DND-41 (cell line): ENCODE measurements around the gene NLRP3.

Experiments used
- EZH2 ChIP-seq: IDR thresholded peaks from 3 replicates; pipeline ENCODE4 v1.6.1; 2012; ENCODE audit warnings: borderline replicate concordance, low read depth, mild to moderate bottlenecking, moderate library complexity, low read length, inconsistent platforms; ENCODE audit not compliant: severe bottlenecking
- TF ChIP-seq, protein P1 (sequence below): IDR thresholded peaks from 2 replicates; pipeline ENCODE4 v1.5.1; 2012; ENCODE audit warnings: borderline replicate concordance, low read length, moderate library complexity, mild to moderate bottlenecking; ENCODE audit not compliant: poor library complexity, severe bottlenecking; ENCODE audit errors: extremely low read depth

DNA sequence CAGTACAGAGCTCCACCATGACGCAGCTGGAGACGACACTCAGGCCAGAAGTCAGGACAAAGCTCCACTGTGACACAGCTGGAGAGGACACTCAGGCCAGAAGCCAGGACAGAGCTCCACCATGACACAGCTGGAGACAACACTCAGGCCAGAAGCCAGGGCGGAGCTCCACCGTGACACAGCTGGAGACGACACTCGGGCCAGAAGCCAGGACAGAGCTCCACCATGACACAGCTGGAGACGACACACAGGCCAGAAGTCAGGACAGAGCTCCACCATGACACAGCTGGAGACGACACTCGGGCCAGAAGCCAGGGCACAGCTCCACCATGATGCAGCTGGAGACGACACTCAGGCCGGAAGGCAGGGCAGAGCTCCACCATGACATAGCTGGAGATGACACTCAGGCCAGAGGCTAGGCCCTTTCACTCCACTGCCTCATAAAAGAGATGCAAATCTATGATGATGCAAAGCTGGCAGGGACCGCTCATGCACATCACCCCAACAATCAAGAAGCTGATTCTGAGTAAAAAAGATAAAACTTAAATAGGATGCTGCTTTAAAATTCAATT, 55.6 kb downstream of the NLRP3 start:
- no peak for TF ChIP-seq EZH2
- TF ChIP-seq, protein P1, sequence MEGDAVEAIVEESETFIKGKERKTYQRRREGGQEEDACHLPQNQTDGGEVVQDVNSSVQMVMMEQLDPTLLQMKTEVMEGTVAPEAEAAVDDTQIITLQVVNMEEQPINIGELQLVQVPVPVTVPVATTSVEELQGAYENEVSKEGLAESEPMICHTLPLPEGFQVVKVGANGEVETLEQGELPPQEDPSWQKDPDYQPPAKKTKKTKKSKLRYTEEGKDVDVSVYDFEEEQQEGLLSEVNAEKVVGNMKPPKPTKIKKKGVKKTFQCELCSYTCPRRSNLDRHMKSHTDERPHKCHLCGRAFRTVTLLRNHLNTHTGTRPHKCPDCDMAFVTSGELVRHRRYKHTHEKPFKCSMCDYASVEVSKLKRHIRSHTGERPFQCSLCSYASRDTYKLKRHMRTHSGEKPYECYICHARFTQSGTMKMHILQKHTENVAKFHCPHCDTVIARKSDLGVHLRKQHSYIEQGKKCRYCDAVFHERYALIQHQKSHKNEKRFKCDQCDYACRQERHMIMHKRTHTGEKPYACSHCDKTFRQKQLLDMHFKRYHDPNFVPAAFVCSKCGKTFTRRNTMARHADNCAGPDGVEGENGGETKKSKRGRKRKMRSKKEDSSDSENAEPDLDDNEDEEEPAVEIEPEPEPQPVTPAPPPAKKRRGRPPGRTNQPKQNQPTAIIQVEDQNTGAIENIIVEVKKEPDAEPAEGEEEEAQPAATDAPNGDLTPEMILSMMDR, result no peak
